GM12878 (cell line): Measurements from ENCODE around the gene ABCA10. TPM values are rescaled to one million over a fixed set of nuclear protein-coding genes. Genes with fewer than 3 reads are reported as not detected.

Source experiments
- ATAC-seq: fragments of 200-7000 bp; cut with Tn5 transposase; 3 replicates; pipeline ENCODE4 v1.9.1; 2020; ENCODE audit warnings: mild to moderate bottlenecking, moderate library complexity
- BruUV-seq: library from RNA; stranded (reverse); fragments of 400-500 nt; replicated peaks from 2 replicates; lab custom pipeline; 2021; lab: Mats Ljungman, UMichigan
- CTCF ChIA-PET: fragments of 300-600 bp; sonication (Branson Sonifier 250); formaldehyde crosslinking; extraction: SDS; loops from one replicate; lab custom pipeline; 2021; ENCODE audit warnings: inconsistent platforms; lab: Yijun Ruan, JAX
- POLR2A ChIA-PET: fragments of 350-600 bp; formaldehyde crosslinking; extraction: SDS; loops from one replicate; lab custom pipeline; 2021; ENCODE audit warnings: inconsistent platforms; lab: Charles Lee
- RAD21 ChIA-PET: fragments of 300-600 bp; sonication (Branson Sonifier 250); formaldehyde crosslinking; loops from one replicate; lab custom pipeline; 2023; ENCODE audit warnings: antibody characterized with exemption; ENCODE audit not compliant: unreplicated experiment; lab: Charles Lee
- SMC1A ChIA-PET: fragments of 300-600 bp; sonication (Branson Sonifier 250); formaldehyde crosslinking; loops from one replicate; lab custom pipeline; 2023; ENCODE audit not compliant: unreplicated experiment, uncharacterized antibody; lab: Charles Lee
- DNase-seq: peaks from one replicate; pipeline ENCODE4 v3.0.0-alpha.2; 2011; ENCODE audit warnings: low read depth, low spot score
- FAIRE-seq: peaks from 3 replicates; lab custom pipeline; 2011; peaks lifted over from hg19 to GRCh38; lab: Jason Lieb, UNC
- H2AFZ ChIP-seq: 2 replicates; pipeline ENCODE4 v1.6.0; 2011; ENCODE audit warnings: low read depth, low read length, control low read depth; ENCODE audit not compliant: control insufficient read depth
- H3K27ac ChIP-seq: 2 replicates; pipeline ENCODE4 v1.5.1; 2011; ENCODE audit warnings: control low read depth; ENCODE audit not compliant: control insufficient read depth, insufficient read depth
- H3K27me3 ChIP-seq, 2 experiments: replicated peaks in 1 of 2; 2 replicates each; pipeline versions ENCODE4 v1.6.0 to v1.6.1; 2011; ENCODE audit warnings: low read length in 1 of 2; ENCODE audit not compliant: control insufficient read depth in 2 of 2, insufficient read depth in 2 of 2
- H3K36me3 ChIP-seq, 2 experiments: 2 replicates each; pipeline ENCODE4 v1.5.1; 2011; ENCODE audit warnings: low read length in 1 of 2; ENCODE audit not compliant: control insufficient read depth in 2 of 2, insufficient read depth in 2 of 2
- H3K4me1 ChIP-seq: 2 replicates; pipeline ENCODE4 v1.6.1; 2011; ENCODE audit warnings: mild to moderate bottlenecking, low read length, moderate library complexity, mixed read lengths; ENCODE audit not compliant: control insufficient read depth, insufficient read depth
- H3K4me2 ChIP-seq: 2 replicates; pipeline ENCODE4 v1.6.0; 2011; ENCODE audit warnings: control low read depth; ENCODE audit not compliant: control insufficient read depth, insufficient read depth
- H3K4me3 ChIP-seq: fragments of 200-600 bp; sonication (generic); 2 replicates; pipeline ENCODE4 v1.5.1; 2016
- H3K79me2 ChIP-seq: 2 replicates; pipeline ENCODE4 v1.6.0; 2011; ENCODE audit warnings: low read length; ENCODE audit not compliant: control insufficient read depth, insufficient read depth
- H3K9ac ChIP-seq: 2 replicates; pipeline ENCODE4 v1.8.0; 2011; ENCODE audit warnings: low read length, control low read depth, mixed read lengths; ENCODE audit not compliant: control insufficient read depth, insufficient read depth
- H3K9me3 ChIP-seq: replicated peaks from 3 replicates; pipeline ENCODE4 v1.5.1; 2011; ENCODE audit warnings: mild to moderate bottlenecking, low read length; ENCODE audit not compliant: control insufficient read depth, insufficient read depth
- H4K20me1 ChIP-seq: 2 replicates; pipeline ENCODE4 v1.6.0; 2011; ENCODE audit not compliant: control insufficient read depth, insufficient read depth
- DPF2 ChIP-seq: fragments of 450-650 bp; IDR thresholded peaks from 2 replicates; pipeline ENCODE4 v1.6.1; 2017; ENCODE audit warnings: mild to moderate bottlenecking
- HDAC2 ChIP-seq: fragments of 200-600 bp; sonication (generic); IDR thresholded peaks from 2 replicates; pipeline ENCODE4 v1.6.1; 2017
- PBX3 ChIP-seq: IDR thresholded peaks from 2 replicates; pipeline ENCODE4 v1.6.1; 2011; ENCODE audit warnings: mild to moderate bottlenecking, low read depth, low read length, moderate library complexity; ENCODE audit not compliant: insufficient replicate concordance
- WGBS: methylation state at CpG from one replicate; pipeline ENCODE4 v1.1.6; 2016; ENCODE audit warnings: low lambda C conversion rate; ENCODE audit not compliant: insufficient replicate concordance, insufficient coverage; ENCODE audit errors: missing lambda C conversion rate; 5-methylcytosine and 5-hydroxymethylcytosine counted together
- in situ Hi-C: fragments of 300-500 bp; cut with MboI; formaldehyde crosslinking; loops from 9 replicates; pipeline ENCODE4 v1.14.3; 2018; ENCODE audit warnings: mixed read lengths
- intact Hi-C: fragments of 100-400 bp; cut with micrococcal nuclease; formaldehyde crosslinking; loops from one replicate; pipeline ENCODE4 v1.14.2; 2022; ENCODE audit not compliant: unreplicated experiment
- polyA plus RNA-seq, 11 experiments: library from polyadenylated mRNA; depleted of rRNA in 4 of 11; unstranded in 6 of 11; stranded (reverse) in 5 of 11; fragments of >200 nt; fragmentation: Nextera tagmentation in 4 of 11; fragmentation: Illumina TruSeq in 1 of 11; extraction: Ambion mirVana in 4 of 11; extraction: Trizol in 1 of 11; gene quantifications; 1 replicate in 1 of 11; 2 replicates in 10 of 11; pipeline versions ENCODE4 v1.2.1 to v1.2.3, GENCODE V29; 2011 to 2016; ENCODE audit warnings: inconsistent platforms in 2 of 11, missing spikeins in 2 of 11, low read depth in 1 of 11
- total RNA-seq, 4 experiments: library from RNA; depleted of rRNA in 3 of 4; stranded (reverse); fragments of >200 nt in 3 of 4; fragmentation: Illumina TruSeq in 1 of 4; extraction: Trizol in 1 of 4; gene quantifications; 2 replicates each; pipeline versions ENCODE4 v1.2.1 to v1.2.3, GENCODE V29; 2013 to 2021

Gene ABCA10
- total and polyA plus RNA-seq, 10 of the 15 experiments (the other 5 are each of a cell fraction or from before 2014, with no cell fraction given) = 0.33 to 3.0 (median 0.83) TPM

- SMC1A ChIA-PET = interaction anchor here (0.6 kb wide), 1 partner anchor 130 kb away, joined by 4 read pairs; no protein-coding TSS in a partner anchor
- in situ Hi-C loops = no loop called here
- H3K36me3 ChIP-seq = peaks cover 0 to 3% of the 10 kb centered on the region in 2 experiments; a peak in 1 of 4 replicates
- no peak overlapping the region for H3K27ac ChIP-seq
- no peaks in the 10 kb centered on the region; the same call in 2 of the 3 replicates for H3K9me3 ChIP-seq
- DNase-seq (no peak), ATAC-seq (no peak), FAIRE-seq (no peak)
- no peak overlapping the region for H3K4me3 ChIP-seq
- H3K27me3 ChIP-seq = no peaks in the 10 kb centered on the region
- no TSS peak for BruUV-seq
- no peak for TF ChIP-seq PBX3
- TF ChIP-seq DPF2 = no peak
- no peak for TF ChIP-seq HDAC2
- no peaks in the 10 kb centered on the region for H4K20me1 ChIP-seq
- no peak overlapping the region for H2AFZ ChIP-seq
- POLR2A ChIA-PET = no interaction called here
- H3K4me2 ChIP-seq = no peak overlapping the region
- no peaks in the 10 kb centered on the region for H3K4me1 ChIP-seq
- no peaks in the 10 kb centered on the region for H3K79me2 ChIP-seq
- WGBS = 93% methylated on average over 9 of the region's 10 CpGs
- CTCF ChIA-PET = no interaction called here
- RAD21 ChIA-PET = no interaction called here
- H3K9ac ChIP-seq = no peak overlapping the region
- intact Hi-C loops = no loop called here
Observed at GRCh38 chr17:69105907-69106730, 122.5 kb downstream of the ABCA10 start.
